D721Med (cell line): ENCODE data around the gene CHN2.
"Not testable (repeated sequence)": the region's sequence is repeated elsewhere in the genome, so short reads cannot be mapped to it uniquely, and the experiment has no call there.

Experiments
- DNase-seq: peaks from one replicate; pipeline ENCODE4 v3.0.0; 2011; ENCODE audit warnings: low spot score; ENCODE audit not compliant: insufficient read length
- FAIRE-seq: peaks from 2 replicates; lab custom pipeline; 2011; peaks lifted over from hg19 to GRCh38; lab: Jason Lieb, UNC
- CTCF ChIP-seq: IDR thresholded peaks from 2 replicates; pipeline ENCODE4 v1.5.1; 2012; ENCODE audit warnings: mild to moderate bottlenecking, control low read depth; ENCODE audit not compliant: insufficient read depth; ENCODE audit errors: missing control alignments

Gene CHN2

GRCh38 chr7:29511337-29511736 lies 316.8 kb downstream of the CHN2 start:
- DNase-seq = no peak
- no peak for FAIRE-seq
- no peak for TF ChIP-seq CTCF

GRCh38 chr7:29511851-29512250 lies 317.3 kb downstream of the CHN2 start:
- DNase-seq (no peak), FAIRE-seq (no peak)
- TF ChIP-seq CTCF = no peak

- DNase-seq (no peak), FAIRE-seq (no peak)
- no peak for TF ChIP-seq CTCF
Measured at GRCh38 chr7:29516491-29516890, 321.9 kb downstream of the CHN2 start.

- FAIRE-seq = no peak
- DNase-seq = no peak
- TF ChIP-seq CTCF = no peak
Measured at GRCh38 chr7:29518616-29519015, 324.0 kb downstream of the CHN2 start.

- no peak for FAIRE-seq
- no peak for DNase-seq
Measured at GRCh38 chr7:29523728-29524127, 329.2 kb downstream of the CHN2 start.

GRCh38 chr7:29527505-29528108 lies 333.0 kb downstream of the CHN2 start:
- DNase-seq = no peak
- FAIRE-seq = no peak
- no peak for TF ChIP-seq CTCF

More at GRCh38 chr7:29523728-29524127, 329.2 kb downstream of the CHN2 start:
- TF ChIP-seq CTCF = no peak

- FAIRE-seq, DNase-seq: not testable (repeated sequence)
Measured at GRCh38 chr7:29528526-29528925, 334.0 kb downstream of the CHN2 start.
